A673 (cell line): ENCODE data around the gene SCRN2.

Experiments used
- EZH2 ChIP-seq: fragments of 200-600 bp; sonication (generic); IDR thresholded peaks from 2 replicates; pipeline ENCODE4 v1.6.1; 2017; ENCODE audit warnings: borderline replicate concordance, low read depth, mild to moderate bottlenecking, mixed read lengths, antibody characterized with exemption, low read length; ENCODE audit not compliant: poor library complexity, severe bottlenecking
- TF ChIP-seq, protein P1 (sequence below): fragments of 300-800, 200-600 bp; sonication (generic); conservative IDR thresholded peaks from 2 replicates; pipeline ENCODE4 v1.5.1; 2017; ENCODE audit warnings: low read depth, mild to moderate bottlenecking, antibody characterized with exemption, low read length, moderate library complexity, mixed read lengths

DNA sequence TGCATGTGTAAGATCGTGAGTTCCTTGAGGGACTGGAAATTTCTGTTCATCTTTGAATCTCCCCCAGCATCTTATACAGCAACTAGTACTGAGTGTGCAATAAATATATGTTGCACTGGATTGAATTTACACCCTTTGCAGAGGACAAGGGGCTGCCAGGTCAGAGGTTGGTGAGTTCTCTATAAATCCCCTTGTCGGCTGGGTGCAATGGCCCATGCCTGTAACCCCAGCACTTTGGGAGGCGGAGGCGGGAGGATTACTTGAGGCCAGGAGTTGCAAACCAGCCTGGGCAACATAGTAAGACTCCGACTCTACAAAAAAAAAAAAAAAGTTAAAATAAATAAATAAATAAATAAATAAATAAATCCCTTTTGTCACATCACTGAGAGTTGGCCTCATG, 19.3 kb upstream of the SCRN2 start:
- TF ChIP-seq, protein P1, sequence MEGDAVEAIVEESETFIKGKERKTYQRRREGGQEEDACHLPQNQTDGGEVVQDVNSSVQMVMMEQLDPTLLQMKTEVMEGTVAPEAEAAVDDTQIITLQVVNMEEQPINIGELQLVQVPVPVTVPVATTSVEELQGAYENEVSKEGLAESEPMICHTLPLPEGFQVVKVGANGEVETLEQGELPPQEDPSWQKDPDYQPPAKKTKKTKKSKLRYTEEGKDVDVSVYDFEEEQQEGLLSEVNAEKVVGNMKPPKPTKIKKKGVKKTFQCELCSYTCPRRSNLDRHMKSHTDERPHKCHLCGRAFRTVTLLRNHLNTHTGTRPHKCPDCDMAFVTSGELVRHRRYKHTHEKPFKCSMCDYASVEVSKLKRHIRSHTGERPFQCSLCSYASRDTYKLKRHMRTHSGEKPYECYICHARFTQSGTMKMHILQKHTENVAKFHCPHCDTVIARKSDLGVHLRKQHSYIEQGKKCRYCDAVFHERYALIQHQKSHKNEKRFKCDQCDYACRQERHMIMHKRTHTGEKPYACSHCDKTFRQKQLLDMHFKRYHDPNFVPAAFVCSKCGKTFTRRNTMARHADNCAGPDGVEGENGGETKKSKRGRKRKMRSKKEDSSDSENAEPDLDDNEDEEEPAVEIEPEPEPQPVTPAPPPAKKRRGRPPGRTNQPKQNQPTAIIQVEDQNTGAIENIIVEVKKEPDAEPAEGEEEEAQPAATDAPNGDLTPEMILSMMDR, result no peak
- no peak for TF ChIP-seq EZH2
